OCI-LY3 (cell line): ENCODE results near the gene STAT4.

Experiments used
- H2AFZ ChIP-seq: fragments of 200-600, 300-600 bp; shearing (Covaris generic); 2 replicates; pipeline ENCODE4 v1.6.0; 2014; ENCODE audit warnings: antibody characterized with exemption, low read depth, low read length
- H3K27ac ChIP-seq: fragments of 200-600, 300-600 bp; sonication (generic); 2 replicates; pipeline ENCODE4 v1.5.1; 2014; ENCODE audit warnings: mild to moderate bottlenecking, low read length, moderate library complexity, mixed read lengths
- H3K27me3 ChIP-seq: fragments of 200-600, 300-600 bp; sonication (generic); 2 replicates; pipeline ENCODE4 v1.6.1; 2014; ENCODE audit warnings: low read depth, low read length, mixed read lengths
- H3K36me3 ChIP-seq: fragments of 200-600, 300-600 bp; sonication (generic); replicated peaks from 2 replicates; pipeline ENCODE3; 2014; ENCODE audit warnings: low read depth, low read length, mixed read lengths
- H3K4me1 ChIP-seq: fragments of 300-600, 200-600 bp; sonication (generic); 2 replicates; pipeline ENCODE4 v1.6.1; 2014; ENCODE audit warnings: low read length, mixed read lengths
- H3K4me2 ChIP-seq: fragments of 200-600, 300-600 bp; sonication (generic); 2 replicates; pipeline ENCODE4 v1.6.1; 2014; ENCODE audit warnings: low read length, mixed read lengths
- H3K4me3 ChIP-seq: fragments of 300-600, 200-600 bp; sonication (generic); 2 replicates; pipeline ENCODE4 v1.5.1; 2014; ENCODE audit warnings: antibody characterized with exemption, mild to moderate bottlenecking, low read length, moderate library complexity
- H3K79me2 ChIP-seq: fragments of 300-600, 200-600 bp; shearing (Covaris generic); 2 replicates; pipeline ENCODE4 v1.6.1; 2014; ENCODE audit warnings: mild to moderate bottlenecking, low read length, mixed read lengths
- H3K9ac ChIP-seq: fragments of 300-600, 200-600 bp; shearing (Covaris generic); 2 replicates; pipeline ENCODE4 v1.6.0; 2014; ENCODE audit warnings: mild to moderate bottlenecking, low read length, moderate library complexity
- H3K9me3 ChIP-seq: fragments of 200-600, 300-600 bp; shearing (Covaris generic); 2 replicates; pipeline ENCODE4 v1.6.1; 2014; ENCODE audit warnings: low read length, mixed read lengths; ENCODE audit not compliant: insufficient read depth
- H4K20me1 ChIP-seq: fragments of 200-600, 300-600 bp; sonication (generic); 2 replicates; pipeline ENCODE4 v1.6.1; 2016; ENCODE audit warnings: low read length, mixed read lengths; ENCODE audit not compliant: insufficient read depth
- EZH2phosphoT487 ChIP-seq: fragments of 200-600 bp; shearing (Covaris generic); IDR thresholded peaks from 2 replicates; pipeline ENCODE4 v1.6.1; 2018; ENCODE audit warnings: antibody characterized with exemption, mixed run types, low read depth
- TF ChIP-seq, protein P1 (sequence below): fragments of 200-600, 300-600 bp; sonication (generic); IDR thresholded peaks from 2 replicates; pipeline ENCODE4 v1.5.1; 2014; ENCODE audit warnings: antibody characterized with exemption, low read length, low read depth

The STAT4 gene

DNA sequence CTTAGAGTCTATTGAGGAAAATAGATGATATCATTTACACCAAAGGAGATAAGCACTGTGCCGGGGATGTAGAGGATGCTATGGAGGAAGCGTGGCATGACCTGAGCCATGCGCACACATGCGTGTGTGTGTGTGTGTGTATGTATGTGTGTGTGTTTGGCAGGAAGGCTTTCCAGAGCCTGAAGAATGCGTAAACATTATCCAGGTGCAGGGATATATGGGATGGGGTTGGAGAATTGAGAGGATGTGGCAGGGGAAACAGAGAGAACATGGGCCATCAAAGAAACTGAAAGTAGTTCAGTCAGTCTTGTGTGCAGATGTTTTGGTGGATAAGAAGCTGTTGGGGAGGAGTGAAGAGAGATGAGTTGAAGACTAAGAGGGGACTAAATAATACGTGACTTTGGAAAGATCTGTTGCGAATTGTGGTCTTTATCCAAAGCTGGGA lies 127.5 kb downstream of the STAT4 start:
- H3K27me3 ChIP-seq: no peaks in the 10 kb centered on the region
- no peaks in the 10 kb centered on the region for H4K20me1 ChIP-seq
- H3K4me1 ChIP-seq: peaks cover 30% of the 10 kb centered on the region
- no peaks in the 10 kb centered on the region for H3K79me2 ChIP-seq
- H3K36me3 ChIP-seq: no peaks in the 10 kb centered on the region
- H3K9me3 ChIP-seq: no peaks in the 10 kb centered on the region
- no peak overlapping the region for H2AFZ ChIP-seq
- H3K4me3 ChIP-seq: no peak overlapping the region
- no peak overlapping the region for H3K9ac ChIP-seq
- no peak overlapping the region for H3K4me2 ChIP-seq
- H3K27ac ChIP-seq: no peak overlapping the region
- TF ChIP-seq EZH2phosphoT487: no peak
- TF ChIP-seq, protein P1, sequence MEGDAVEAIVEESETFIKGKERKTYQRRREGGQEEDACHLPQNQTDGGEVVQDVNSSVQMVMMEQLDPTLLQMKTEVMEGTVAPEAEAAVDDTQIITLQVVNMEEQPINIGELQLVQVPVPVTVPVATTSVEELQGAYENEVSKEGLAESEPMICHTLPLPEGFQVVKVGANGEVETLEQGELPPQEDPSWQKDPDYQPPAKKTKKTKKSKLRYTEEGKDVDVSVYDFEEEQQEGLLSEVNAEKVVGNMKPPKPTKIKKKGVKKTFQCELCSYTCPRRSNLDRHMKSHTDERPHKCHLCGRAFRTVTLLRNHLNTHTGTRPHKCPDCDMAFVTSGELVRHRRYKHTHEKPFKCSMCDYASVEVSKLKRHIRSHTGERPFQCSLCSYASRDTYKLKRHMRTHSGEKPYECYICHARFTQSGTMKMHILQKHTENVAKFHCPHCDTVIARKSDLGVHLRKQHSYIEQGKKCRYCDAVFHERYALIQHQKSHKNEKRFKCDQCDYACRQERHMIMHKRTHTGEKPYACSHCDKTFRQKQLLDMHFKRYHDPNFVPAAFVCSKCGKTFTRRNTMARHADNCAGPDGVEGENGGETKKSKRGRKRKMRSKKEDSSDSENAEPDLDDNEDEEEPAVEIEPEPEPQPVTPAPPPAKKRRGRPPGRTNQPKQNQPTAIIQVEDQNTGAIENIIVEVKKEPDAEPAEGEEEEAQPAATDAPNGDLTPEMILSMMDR: no peak

DNA sequence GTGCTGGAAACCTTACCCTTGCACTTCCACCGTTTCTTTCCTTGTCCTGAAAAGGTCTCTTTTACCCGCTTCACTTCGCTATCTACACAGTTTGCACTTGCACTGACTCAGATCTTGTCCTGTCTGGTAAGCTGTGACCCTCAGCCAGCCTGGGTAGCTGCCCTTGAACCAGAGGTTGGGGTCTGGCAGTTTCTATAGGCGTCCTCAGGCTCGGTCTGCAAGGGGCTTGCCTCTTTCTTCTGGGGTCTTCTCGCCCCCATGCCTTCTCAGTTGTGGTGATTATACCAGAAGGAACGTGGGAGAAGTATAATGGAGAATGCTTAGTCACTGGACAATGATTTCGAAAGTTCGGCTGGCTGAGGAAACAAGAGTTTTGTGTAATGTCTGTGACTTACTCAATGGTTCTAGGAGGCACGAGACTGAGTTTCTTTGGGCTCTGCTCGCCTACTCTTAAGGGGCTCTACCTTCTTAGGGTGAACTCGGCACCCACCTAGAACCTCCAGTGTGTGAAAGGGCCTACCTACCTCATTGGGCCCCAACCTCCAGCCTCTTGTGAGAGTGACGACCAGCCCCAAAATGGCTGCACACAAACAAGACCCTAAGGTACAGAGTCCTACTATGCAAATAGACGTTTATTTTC lies 129.9 kb downstream of the STAT4 start:
- peaks cover 30% of the 10 kb centered on the region for H3K4me1 ChIP-seq
- TF ChIP-seq EZH2phosphoT487: no peak
- TF ChIP-seq, protein P1: no peak
- H3K27me3 ChIP-seq: no peaks in the 10 kb centered on the region
- H3K79me2 ChIP-seq: no peaks in the 10 kb centered on the region
- H3K9ac ChIP-seq: peak overlapping the region; percentile 92
- H3K4me3 ChIP-seq: peak overlapping the region; percentile 86
- H4K20me1 ChIP-seq: no peaks in the 10 kb centered on the region
- H3K36me3 ChIP-seq: no peaks in the 10 kb centered on the region
- peak overlapping the region; percentile 66 for H3K27ac ChIP-seq
- H3K9me3 ChIP-seq: no peaks in the 10 kb centered on the region
- 0 out of 2 replicates have a peak overlapping the region, but pooled peaks have one; percentile 31 for H2AFZ ChIP-seq
- peak overlapping the region; percentile 97 for H3K4me2 ChIP-seq

DNA sequence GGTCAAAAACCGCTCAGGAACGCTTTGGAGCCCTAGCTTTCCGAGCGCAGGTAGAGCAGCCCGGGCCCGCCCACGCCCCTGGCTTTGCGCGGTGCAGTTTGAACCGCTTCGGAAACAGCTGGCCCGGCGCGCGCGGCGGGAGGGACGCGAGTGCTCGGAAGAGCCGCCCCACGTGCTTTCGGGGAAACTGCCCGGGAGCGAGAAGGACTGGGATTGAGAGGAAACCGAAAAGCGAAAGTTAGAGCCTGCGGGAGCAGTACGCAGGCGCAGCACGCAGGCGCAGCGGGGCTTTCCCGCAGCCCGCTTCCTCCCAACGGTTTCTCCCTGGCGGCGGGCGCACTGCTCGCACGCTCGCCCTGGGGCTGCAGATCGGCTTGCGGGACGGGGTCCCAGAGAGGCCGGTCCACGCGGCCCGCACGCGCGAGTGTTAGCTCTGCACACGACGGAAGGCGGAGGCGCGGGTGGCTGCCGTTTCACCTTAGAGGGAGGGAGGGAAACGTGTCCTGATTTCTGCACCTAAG lies 130.5 kb downstream of the STAT4 start:
- peaks cover 35% of the 10 kb centered on the region for H3K4me1 ChIP-seq
- H3K79me2 ChIP-seq: no peaks in the 10 kb centered on the region
- no peaks in the 10 kb centered on the region for H4K20me1 ChIP-seq
- peak overlapping the region; percentile 60; the same call in 1 of the 2 replicates for H2AFZ ChIP-seq
- H3K27me3 ChIP-seq: no peaks in the 10 kb centered on the region
- H3K27ac ChIP-seq: peak overlapping the region; percentile 66
- H3K9ac ChIP-seq: peak overlapping the region; percentile 92
- peak overlapping the region; percentile 86 for H3K4me3 ChIP-seq
- peak overlapping the region; percentile 97 for H3K4me2 ChIP-seq
- no peaks in the 10 kb centered on the region for H3K9me3 ChIP-seq
- H3K36me3 ChIP-seq: no peaks in the 10 kb centered on the region
- TF ChIP-seq EZH2phosphoT487: no peak
- TF ChIP-seq, protein P1: no peak

DNA sequence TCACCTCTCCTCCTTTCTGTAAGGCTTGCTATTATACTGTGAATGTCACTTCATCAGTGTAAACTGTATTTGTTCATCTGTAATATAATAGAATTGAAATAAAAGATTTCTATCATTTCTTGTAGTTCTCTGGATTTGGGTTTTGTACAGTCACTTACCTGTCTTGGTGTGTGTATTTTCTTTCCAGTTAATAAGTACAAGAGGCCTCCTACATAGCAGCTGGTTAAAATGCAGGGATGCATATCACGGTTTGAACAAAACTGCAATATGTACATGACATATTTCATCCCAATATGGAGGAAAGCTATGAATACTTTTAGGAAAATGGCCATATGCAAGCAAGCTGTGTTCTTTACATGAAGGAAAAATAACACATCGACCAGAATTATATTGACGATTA lies 131.4 kb downstream of the STAT4 start:
- no peaks in the 10 kb centered on the region for H3K9me3 ChIP-seq
- peak overlapping the region; percentile 86 for H3K4me3 ChIP-seq
- no peaks in the 10 kb centered on the region for H3K27me3 ChIP-seq
- no peaks in the 10 kb centered on the region for H4K20me1 ChIP-seq
- peaks cover 39% of the 10 kb centered on the region for H3K4me1 ChIP-seq
- 0 out of 2 replicates have a peak overlapping the region, but pooled peaks have one; percentile 60 for H2AFZ ChIP-seq
- peak overlapping the region; percentile 97 for H3K4me2 ChIP-seq
- no peak overlapping the region for H3K27ac ChIP-seq
- H3K79me2 ChIP-seq: no peaks in the 10 kb centered on the region
- H3K36me3 ChIP-seq: no peaks in the 10 kb centered on the region
- TF ChIP-seq EZH2phosphoT487: no peak
- TF ChIP-seq, protein P1: no peak
- peak overlapping the region; percentile 92 for H3K9ac ChIP-seq
